HuH-7 (cell line): ENCODE data around the gene MTMR12.

Experiments used
- DNase-seq: peaks from one replicate; pipeline ENCODE4 v3.0.0; 2011; ENCODE audit warnings: low spot score

The MTMR12 gene

GRCh38 chr5:32190095-32190494 is 122.6 kb downstream of the MTMR12 start:
- no peak for DNase-seq

- no peak for DNase-seq
These were observed 125.1 kb downstream of the MTMR12 start for GRCh38 chr5:32187675-32188074.

- no peak for DNase-seq
These were observed 130.2 kb downstream of the MTMR12 start for GRCh38 chr5:32182463-32183063.
